ENCODE data around the gene CPNE6. TPM values are rescaled to one million over a fixed set of nuclear protein-coding genes. Genes with fewer than 3 reads are reported as not detected.
A peak's percentile ranks its signal among the peaks of the same experiment; 100 is the strongest.

CPNE6 gene
- total and polyA plus RNA-seq, 2 of the 13 experiments (the other 11 are each of a cell fraction or from before 2014, with no cell fraction given): not detected

- peak; percentile 69; the same call in 1 of the 2 replicates for TF ChIP-seq DZIP1 (CRISPR knock-in tag; IDR thresholded peaks at IDR 0.05)
- no peak for TF ChIP-seq ATF7 (IDR thresholded peaks at IDR 0.05)
- 0 out of 2 replicates have a peak, but pooled peaks have one; percentile 45 for TF ChIP-seq ATF7 (CRISPR knock-in tag; IDR thresholded peaks at IDR 0.05)
- TF ChIP-seq SMYD3 (CRISPR knock-in tag; IDR thresholded peaks at IDR 0.05): no peak
- TF ChIP-seq RXRA (CRISPR knock-in tag; IDR thresholded peaks at IDR 0.05): 0 out of 2 replicates have a peak, but pooled peaks have one; percentile 34
- no peak for TF ChIP-seq CSRNP1 (CRISPR knock-in tag; IDR thresholded peaks at IDR 0.05)
- TF ChIP-seq POLR2AphosphoS5 (IDR thresholded peaks at IDR 0.05; ENCODE audit: low read depth, low read length): peak; percentile 37; the same call in 1 of the 2 replicates
- TF ChIP-seq CEBPZ (IDR thresholded peaks at IDR 0.05; ENCODE audit: low read length): no peak
- TF ChIP-seq ZBTB33 (CRISPR knock-in tag; IDR thresholded peaks at IDR 0.05): peak; percentile 22; the same call in 1 of the 2 replicates
- TF ChIP-seq POLR2G (IDR thresholded peaks at IDR 0.05; ENCODE audit: low read depth, low read length): peak; percentile 66
- peak; percentile 33; the same call in 1 of the 2 replicates for TF ChIP-seq NRL (CRISPR knock-in tag; IDR thresholded peaks at IDR 0.05; ENCODE audit: borderline replicate concordance)
- 0 out of 2 replicates have a peak, but pooled peaks have one; percentile 34 for TF ChIP-seq ZNF776 (CRISPR knock-in tag; IDR thresholded peaks at IDR 0.05)
- TF ChIP-seq ZNF768 (CRISPR knock-in tag; IDR thresholded peaks at IDR 0.05): peak; percentile 36; the same call in 1 of the 2 replicates
- no peak for TF ChIP-seq ZMYM4 (CRISPR knock-in tag; IDR thresholded peaks at IDR 0.05)
- TF ChIP-seq ZNF891 (CRISPR knock-in tag; IDR thresholded peaks at IDR 0.05): peak; percentile 57; the same call in 1 of the 2 replicates
- TF ChIP-seq ZNF280B (CRISPR knock-in tag; IDR thresholded peaks at IDR 0.05; ENCODE audit: borderline replicate concordance): peak; percentile 61; the same call in 1 of the 2 replicates
These were observed 32.1 kb downstream of the CPNE6 start (continued) for GRCh38 chr14:24103451-24103850.

Data from HepG2 (cell line).